ENCODE data around the gene CCDC88C. TPM values are rescaled to one million over a fixed set of nuclear protein-coding genes. Genes with fewer than 3 reads are reported as not detected.

Gene CCDC88C
- total and polyA plus RNA-seq, 2 donors (not counting 3 experiments of a cell fraction or from before 2014, with no cell fraction given) = 11.4 to 52.1 TPM

DNA sequence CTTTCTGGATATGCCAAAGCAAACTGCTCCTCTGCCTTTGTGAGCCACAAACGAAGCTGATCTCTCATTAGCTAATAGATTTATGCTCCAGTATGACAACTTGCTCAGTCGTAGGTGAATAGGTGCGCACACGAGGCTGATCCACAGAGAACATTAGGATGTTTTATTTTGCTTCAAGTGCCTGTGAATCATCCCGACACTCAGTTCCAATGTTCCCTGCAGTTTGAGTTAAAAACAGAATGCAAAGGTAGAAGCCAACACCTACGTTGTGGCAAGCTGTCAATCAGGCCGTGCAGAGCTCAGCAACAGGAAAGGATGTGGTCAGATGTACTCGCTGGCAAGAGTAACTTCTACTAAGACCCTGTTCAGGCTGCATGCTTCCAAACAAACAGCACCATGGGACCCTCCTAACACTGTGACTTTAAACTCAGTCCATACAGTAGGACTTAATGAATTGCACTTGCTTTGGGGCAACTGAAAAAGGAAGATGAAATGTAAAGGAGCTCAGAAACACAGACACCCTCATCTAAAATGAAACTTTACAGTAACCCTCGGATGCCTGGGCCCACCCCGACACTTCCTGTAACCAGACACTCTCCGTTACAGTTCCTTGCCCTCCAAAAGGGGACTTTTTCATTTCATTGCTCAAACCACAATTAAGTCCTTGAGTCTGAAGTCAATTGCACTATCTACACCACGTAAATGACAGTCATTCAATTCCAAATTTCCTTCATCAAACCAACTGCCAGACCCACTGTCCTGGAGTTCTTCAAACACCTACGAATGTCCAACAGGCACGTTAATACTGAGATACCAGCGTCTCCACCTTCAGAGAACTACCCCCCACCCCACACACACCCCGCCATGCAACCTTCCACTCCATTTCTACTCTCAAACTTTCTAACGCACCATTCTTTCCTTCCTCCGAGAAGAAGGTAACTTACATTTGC lies 1.6 kb downstream of the CCDC88C start:
- dilution Hi-C loops (cut with MboI; ENCODE audit: extremely low pct_ligation_motif_present, low sequenced_read_pairs) = no loop called here
- TF ChIP-seq, protein P1, sequence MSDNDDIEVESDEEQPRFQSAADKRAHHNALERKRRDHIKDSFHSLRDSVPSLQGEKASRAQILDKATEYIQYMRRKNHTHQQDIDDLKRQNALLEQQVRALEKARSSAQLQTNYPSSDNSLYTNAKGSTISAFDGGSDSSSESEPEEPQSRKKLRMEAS (IDR thresholded peaks at IDR 0.05; ENCODE audit: insufficient read depth, insufficient read length) = no peak
- TF ChIP-seq MYC (IDR thresholded peaks at IDR 0.05; ENCODE audit: low read depth, low read length) (no peak), GATA2 (IDR thresholded peaks at IDR 0.05; ENCODE audit: insufficient read depth, insufficient read length, low read depth, low read length) (no peak)
- TF ChIP-seq, protein P2, sequence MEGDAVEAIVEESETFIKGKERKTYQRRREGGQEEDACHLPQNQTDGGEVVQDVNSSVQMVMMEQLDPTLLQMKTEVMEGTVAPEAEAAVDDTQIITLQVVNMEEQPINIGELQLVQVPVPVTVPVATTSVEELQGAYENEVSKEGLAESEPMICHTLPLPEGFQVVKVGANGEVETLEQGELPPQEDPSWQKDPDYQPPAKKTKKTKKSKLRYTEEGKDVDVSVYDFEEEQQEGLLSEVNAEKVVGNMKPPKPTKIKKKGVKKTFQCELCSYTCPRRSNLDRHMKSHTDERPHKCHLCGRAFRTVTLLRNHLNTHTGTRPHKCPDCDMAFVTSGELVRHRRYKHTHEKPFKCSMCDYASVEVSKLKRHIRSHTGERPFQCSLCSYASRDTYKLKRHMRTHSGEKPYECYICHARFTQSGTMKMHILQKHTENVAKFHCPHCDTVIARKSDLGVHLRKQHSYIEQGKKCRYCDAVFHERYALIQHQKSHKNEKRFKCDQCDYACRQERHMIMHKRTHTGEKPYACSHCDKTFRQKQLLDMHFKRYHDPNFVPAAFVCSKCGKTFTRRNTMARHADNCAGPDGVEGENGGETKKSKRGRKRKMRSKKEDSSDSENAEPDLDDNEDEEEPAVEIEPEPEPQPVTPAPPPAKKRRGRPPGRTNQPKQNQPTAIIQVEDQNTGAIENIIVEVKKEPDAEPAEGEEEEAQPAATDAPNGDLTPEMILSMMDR (IDR thresholded peaks at IDR 0.05; ENCODE audit: extremely low read depth in 1 of 2, insufficient read depth in 1 of 2, low read depth in 1 of 2, low read length in 2 of 2) = no peak
- H3K27ac ChIP-seq (ENCODE audit: insufficient read depth, low read depth, low read length) = no peak overlapping the region
- peak overlapping the region; percentile 18 for H2AFZ ChIP-seq (ENCODE audit: low read depth, low read length)
- BruUV-seq (replicated peaks) = TSS peak; percentile 26
- H3K9me3 ChIP-seq (replicated peaks; ENCODE audit: control insufficient read depth, insufficient read depth, low read length) = no peaks in the 10 kb centered on the region
- H3K9ac ChIP-seq (replicated peaks; ENCODE audit: extremely low read depth, insufficient read depth, low read length) = peak overlapping the region; percentile 10
- H3K27me3 ChIP-seq (ENCODE audit: control insufficient read depth in 2 of 2, insufficient read depth in 2 of 2, low read length in 2 of 2) = no peaks in the 10 kb centered on the region
- FAIRE-seq (peak; percentile 75), DNase-seq (ENCODE audit: low read depth, low spot score) (peak; percentile 47)
- H3K79me2 ChIP-seq (ENCODE audit: control insufficient read depth, insufficient read depth, low read length) = peaks cover 4% of the 10 kb centered on the region
- H3K9me1 ChIP-seq (replicated peaks; ENCODE audit: control insufficient read depth, extremely low read depth, insufficient read depth, low read length) = no peaks in the 10 kb centered on the region
- intact Hi-C loops (cut with micrococcal nuclease) = loop anchor here (1.0 to 10.0 kb wide), 2 partner anchors 13 to 351 kb away; partner anchors contain the start of gene RPS6KA5
- ChIA-PET CTCF (interaction anchor here (1.0 to 10.5 kb wide), 8 partner anchors 9 to 239 kb away, joined by 3 to 196 read pairs (median 4); no protein-coding TSS in a partner anchor), POLR2A (no interaction called here)
- peaks cover 25% of the 10 kb centered on the region for H3K4me1 ChIP-seq (ENCODE audit: control insufficient read depth, extremely low read depth, insufficient read depth, low read length)
- H3K36me3 ChIP-seq (ENCODE audit: control insufficient read depth in 2 of 2, extremely low read depth in 1 of 2, insufficient read depth in 2 of 2, low read length in 2 of 2) = peaks cover 0 to 3% of the 10 kb centered on the region in 2 experiments
- H3K4me2 ChIP-seq (ENCODE audit: insufficient read depth, low read length) = peak overlapping the region; percentile 70
- no peaks in the 10 kb centered on the region for H4K20me1 ChIP-seq (replicated peaks; ENCODE audit: control insufficient read depth, extremely low read depth, insufficient read depth, low read length)
- peak overlapping the region; percentile 57 to 76 (median 73) for H3K4me3 ChIP-seq (replicated peaks in 1 of 3; ENCODE audit: insufficient read depth in 1 of 3, low read depth in 1 of 3, low read length in 3 of 3)

All from endothelial cell of umbilical vein (primary cell).